SK-N-SH treated with all-trans-retinoic acid at 6 μM for 48 hours (cell line): Measurements from ENCODE around the gene PTPRN2.
"Not testable (repeated sequence)": the region's sequence is repeated elsewhere in the genome, so short reads cannot be mapped to it uniquely, and the experiment has no call there.

Source experiments
- ATAC-seq: fragments of 200-7000 bp; cut with Tn5 transposase; 3 replicates; pipeline ENCODE4 v1.9.1; 2020; ENCODE audit warnings: mild to moderate bottlenecking, moderate library complexity
- ARNTL ChIP-seq: fragments of 450-650 bp; formaldehyde crosslinking; IDR thresholded peaks from 2 replicates; pipeline ENCODE4 v1.5.0; 2020; ENCODE audit warnings: low read depth, mild to moderate bottlenecking, moderate library complexity, borderline replicate concordance
- BACH2 ChIP-seq: fragments of 250-450 bp; sonication (Bioruptor Pico); IDR thresholded peaks from 2 replicates; pipeline ENCODE4 v1.9.0; 2021; ENCODE audit warnings: mild to moderate bottlenecking, borderline replicate concordance
- CSDC2 ChIP-seq: fragments of 250-450 bp; sonication (Bioruptor Pico); IDR thresholded peaks from 2 replicates; pipeline ENCODE4 v1.5.0; 2020; ENCODE audit warnings: mild to moderate bottlenecking, moderate library complexity
- CSRNP3 ChIP-seq: fragments of 250-450 bp; sonication (Bioruptor Pico); IDR thresholded peaks from 2 replicates; pipeline ENCODE4 v1.5.1; 2021; ENCODE audit warnings: mild to moderate bottlenecking, moderate library complexity
- ESRRG ChIP-seq: fragments of 250-450 bp; sonication (Bioruptor Pico); IDR thresholded peaks from 2 replicates; pipeline ENCODE4 v1.6.1; 2021; ENCODE audit warnings: mild to moderate bottlenecking
- GLIS3 ChIP-seq: fragments of 250-450 bp; sonication (Bioruptor Pico); IDR thresholded peaks from 2 replicates; pipeline ENCODE4 v1.5.0; 2020; ENCODE audit warnings: mild to moderate bottlenecking, moderate library complexity
- ISL1 ChIP-seq: fragments of 250-450 bp; sonication (Bioruptor Pico); IDR thresholded peaks from 2 replicates; pipeline ENCODE4 v2.1.2; 2022; ENCODE audit warnings: mild to moderate bottlenecking, moderate library complexity
- OSR1 ChIP-seq: fragments of 250-450 bp; sonication (Bioruptor Pico); IDR thresholded peaks from 2 replicates; pipeline ENCODE4 v1.8.0; 2022; ENCODE audit warnings: moderate library complexity, mild to moderate bottlenecking, inconsistent platforms
- PATZ1 ChIP-seq: fragments of 250-450 bp; sonication (Bioruptor Pico); IDR thresholded peaks from 2 replicates; pipeline ENCODE4 v1.8.0; 2020; ENCODE audit warnings: mild to moderate bottlenecking, moderate library complexity, borderline replicate concordance
- POU6F1 ChIP-seq: fragments of 250-450 bp; sonication (Bioruptor Pico); IDR thresholded peaks from 2 replicates; pipeline ENCODE4 v1.8.0; 2021; ENCODE audit warnings: low read depth, mild to moderate bottlenecking, moderate library complexity, borderline replicate concordance
- PPARA ChIP-seq: fragments of 250-450 bp; sonication (Bioruptor Pico); IDR thresholded peaks from 2 replicates; pipeline ENCODE4 v1.5.0; 2020; ENCODE audit warnings: mild to moderate bottlenecking, borderline replicate concordance
- RARB ChIP-seq: fragments of 250-450 bp; sonication (Bioruptor Pico); IDR thresholded peaks from 2 replicates; pipeline ENCODE4 v1.8.0; 2021; ENCODE audit warnings: mild to moderate bottlenecking, moderate library complexity
- SNAI2 ChIP-seq: fragments of 250-450 bp; sonication (Bioruptor Pico); IDR thresholded peaks from 2 replicates; pipeline ENCODE4 v1.5.0; 2020; ENCODE audit warnings: mild to moderate bottlenecking, moderate library complexity
- TCF4 ChIP-seq: fragments of 250-450 bp; sonication (Bioruptor Pico); IDR thresholded peaks from 2 replicates; pipeline ENCODE4 v1.8.0; 2021; ENCODE audit warnings: mild to moderate bottlenecking, moderate library complexity, borderline replicate concordance
- TOX ChIP-seq: fragments of 250-450 bp; sonication (Bioruptor Pico); IDR thresholded peaks from 2 replicates; pipeline ENCODE4 v1.8.0; 2021; ENCODE audit warnings: mild to moderate bottlenecking, moderate library complexity, borderline replicate concordance
- TSHZ2 ChIP-seq: fragments of 250-450 bp; sonication (Bioruptor Pico); IDR thresholded peaks from 2 replicates; pipeline ENCODE4 v1.5.0; 2020; ENCODE audit warnings: mild to moderate bottlenecking, moderate library complexity
- ZC3H10 ChIP-seq: fragments of 250-450 bp; sonication (Bioruptor Pico); IDR thresholded peaks from 2 replicates; pipeline ENCODE4 v1.5.1; 2021; ENCODE audit warnings: mild to moderate bottlenecking, moderate library complexity
- ZFP3 ChIP-seq: fragments of 250-450 bp; sonication (Bioruptor Pico); IDR thresholded peaks from 2 replicates; pipeline ENCODE4 v1.5.0; 2020; ENCODE audit warnings: mild to moderate bottlenecking, moderate library complexity
- ZNF70 ChIP-seq: fragments of 450-650 bp; formaldehyde crosslinking; IDR thresholded peaks from 2 replicates; pipeline ENCODE4 v1.5.0; 2020; ENCODE audit warnings: mild to moderate bottlenecking, moderate library complexity
- ZNF8 ChIP-seq: fragments of 450-650 bp; formaldehyde crosslinking; IDR thresholded peaks from 2 replicates; pipeline ENCODE4 v1.5.0; 2020; ENCODE audit warnings: mild to moderate bottlenecking, moderate library complexity

Gene PTPRN2

GRCh38 chr7:158295966-158296797, 291.4 kb downstream of the PTPRN2 start:
- ATAC-seq: no peak
- TF ChIP-seq ZNF70 (CRISPR knock-in tag): no peak
- TF ChIP-seq ISL1 (CRISPR knock-in tag): no peak
- no peak for TF ChIP-seq CSRNP3 (CRISPR knock-in tag)
- no peak for TF ChIP-seq CSDC2 (CRISPR knock-in tag)
- no peak for TF ChIP-seq PPARA
- TF ChIP-seq RARB: no peak
- TF ChIP-seq PATZ1: no peak
- TF ChIP-seq TCF4 (CRISPR knock-in tag): no peak
- TF ChIP-seq BACH2 (CRISPR knock-in tag): no peak
- no peak for TF ChIP-seq TOX (CRISPR knock-in tag)
- TF ChIP-seq GLIS3 (CRISPR knock-in tag): no peak
- no peak for TF ChIP-seq ZNF8 (CRISPR knock-in tag)
- TF ChIP-seq POU6F1 (CRISPR knock-in tag): no peak
- no peak for TF ChIP-seq OSR1 (CRISPR knock-in tag)
- TF ChIP-seq ARNTL (CRISPR knock-in tag): no peak
- no peak for TF ChIP-seq ESRRG (CRISPR knock-in tag)
- no peak for TF ChIP-seq SNAI2 (CRISPR knock-in tag)
- TF ChIP-seq ZC3H10: no peak
- TF ChIP-seq TSHZ2: no peak

- not testable (repeated sequence) for ATAC-seq
Measured at GRCh38 chr7:158294468-158295215, 293.0 kb downstream of the PTPRN2 start.

- ATAC-seq: no peak
- TF ChIP-seq ZNF8 (CRISPR knock-in tag): no peak
- TF ChIP-seq OSR1 (CRISPR knock-in tag): no peak
- no peak for TF ChIP-seq ZFP3 (CRISPR knock-in tag)
- TF ChIP-seq ZC3H10: no peak
- no peak for TF ChIP-seq GLIS3 (CRISPR knock-in tag)
- TF ChIP-seq PATZ1: no peak
- no peak for TF ChIP-seq TCF4 (CRISPR knock-in tag)
- no peak for TF ChIP-seq ISL1 (CRISPR knock-in tag)
- no peak for TF ChIP-seq POU6F1 (CRISPR knock-in tag)
- no peak for TF ChIP-seq SNAI2 (CRISPR knock-in tag)
- TF ChIP-seq TSHZ2: no peak
- no peak for TF ChIP-seq TOX (CRISPR knock-in tag)
- TF ChIP-seq, all 23 proteins: peak for 0
Measured at GRCh38 chr7:158292948-158293347, 294.7 kb downstream of the PTPRN2 start.
